Hematopoietic multipotent progenitor cell treated with erythropoietin and hydrocortisone succinate and interleukin-3 and kit ligand, for 17 days (in vitro differentiated cells): ENCODE results near the gene GPR176.

ENCODE experiments used
- DNase-seq: peaks from one replicate; pipeline ENCODE4 v3.0.0-alpha.2; 2015; ENCODE audit warnings: low spot score

GPR176 gene

DNA sequence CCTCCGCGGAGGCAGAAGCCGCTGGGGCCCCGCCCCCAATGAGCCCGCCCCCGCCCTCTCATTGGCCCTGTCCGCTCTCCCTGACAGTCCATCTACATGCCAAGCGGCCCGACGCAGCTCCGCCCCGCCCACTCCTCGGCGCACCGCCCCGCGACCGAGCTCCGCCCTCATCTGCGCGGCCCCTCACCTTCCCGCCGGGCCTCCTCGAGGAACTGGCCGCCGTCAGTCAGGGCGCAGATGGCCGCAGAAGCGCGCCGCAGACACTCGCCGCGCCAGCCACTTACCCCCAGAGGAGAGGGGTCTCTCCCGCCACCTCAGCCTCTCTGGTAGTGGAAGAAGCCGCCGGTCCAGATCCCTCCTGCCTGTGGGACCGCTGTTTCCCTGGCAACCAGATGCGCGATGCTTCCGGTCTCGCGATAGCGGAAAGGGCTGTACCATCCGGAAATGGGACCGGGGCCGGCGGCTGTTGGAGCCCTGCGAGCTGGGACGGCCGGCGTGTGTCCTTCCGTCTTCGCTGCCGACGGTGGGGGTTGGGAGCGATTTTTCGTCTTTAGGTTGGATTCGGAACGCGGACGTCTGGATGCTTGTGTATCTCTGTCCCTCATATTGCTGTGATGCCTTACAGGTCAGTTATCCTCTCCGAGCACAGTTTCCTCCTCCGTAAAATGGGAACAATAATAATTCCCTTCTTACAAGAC, 137.5 kb downstream of the GPR176 start, which contains the start of gene FSIP1:
Gene FSIP1 (minus strand): TSS at position 401 of the 698 bp plus-strand sequence. CDS start 6,317 bp downstream, outside the sequence.
- DNase-seq, result peak; percentile 94

DNA sequence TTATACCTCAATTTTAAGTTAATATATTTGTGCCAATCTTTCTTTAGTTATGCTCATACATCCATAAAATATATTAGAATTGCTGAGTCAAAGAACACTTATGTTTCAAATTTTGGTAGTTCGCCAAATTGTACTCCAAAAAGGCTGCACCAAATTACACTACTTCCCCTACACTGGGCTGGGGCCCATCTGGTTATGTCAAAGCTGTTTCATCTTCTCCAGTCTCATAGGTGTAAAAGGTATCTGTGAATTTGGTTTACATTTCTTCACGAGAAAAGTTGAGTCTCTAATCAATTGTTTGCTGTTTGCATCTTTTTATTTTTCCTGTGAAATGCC, 138.1 kb downstream of the GPR176 start:
- no peak for DNase-seq

- DNase-seq, result no peak
Measured at GRCh38 chr15:39781147-39781966, 138.7 kb downstream of the GPR176 start.

GRCh38 chr15:39778021-39778420, 142.0 kb downstream of the GPR176 start:
- DNase-seq, result no peak

DNA sequence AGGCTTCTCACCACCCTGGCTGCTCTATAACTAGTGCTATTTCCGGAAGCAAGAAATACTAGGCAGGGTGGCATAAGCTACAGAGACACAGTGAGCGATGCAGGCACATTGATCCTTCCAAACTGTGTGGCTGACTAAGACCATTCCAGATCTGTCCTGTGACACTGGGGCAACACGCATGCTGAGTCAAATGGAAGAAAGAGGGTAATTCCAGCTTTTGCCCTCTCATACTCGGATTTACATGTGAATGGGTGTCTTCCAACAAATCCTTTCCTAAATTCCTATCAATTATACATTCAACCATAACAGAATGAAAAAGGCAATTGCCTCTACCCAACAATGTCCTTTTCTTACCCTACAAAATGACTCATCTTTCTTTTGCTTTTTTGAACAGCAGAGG, 142.6 kb downstream of the GPR176 start:
- no peak for DNase-seq

DNA sequence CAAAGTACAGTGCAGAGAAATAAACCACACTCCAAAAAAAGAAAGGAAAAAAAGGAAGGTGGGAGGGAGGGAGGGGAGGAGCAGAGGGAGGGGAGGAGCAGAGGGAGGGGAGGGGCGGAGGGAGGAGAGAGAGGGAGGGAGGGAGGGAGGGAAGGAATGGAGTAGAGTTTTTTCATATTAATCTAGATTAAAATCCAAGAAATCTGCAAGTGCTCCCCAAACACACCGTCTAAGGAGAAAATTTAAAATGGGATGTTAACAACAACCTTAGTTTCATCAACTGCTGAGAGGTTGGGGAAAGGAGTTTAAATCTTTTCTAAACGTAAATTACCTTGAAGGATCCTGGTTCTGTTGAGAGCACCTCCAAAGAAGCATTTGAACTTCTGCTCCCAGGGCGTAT, 144.0 kb downstream of the GPR176 start:
- no peak for DNase-seq

DNA sequence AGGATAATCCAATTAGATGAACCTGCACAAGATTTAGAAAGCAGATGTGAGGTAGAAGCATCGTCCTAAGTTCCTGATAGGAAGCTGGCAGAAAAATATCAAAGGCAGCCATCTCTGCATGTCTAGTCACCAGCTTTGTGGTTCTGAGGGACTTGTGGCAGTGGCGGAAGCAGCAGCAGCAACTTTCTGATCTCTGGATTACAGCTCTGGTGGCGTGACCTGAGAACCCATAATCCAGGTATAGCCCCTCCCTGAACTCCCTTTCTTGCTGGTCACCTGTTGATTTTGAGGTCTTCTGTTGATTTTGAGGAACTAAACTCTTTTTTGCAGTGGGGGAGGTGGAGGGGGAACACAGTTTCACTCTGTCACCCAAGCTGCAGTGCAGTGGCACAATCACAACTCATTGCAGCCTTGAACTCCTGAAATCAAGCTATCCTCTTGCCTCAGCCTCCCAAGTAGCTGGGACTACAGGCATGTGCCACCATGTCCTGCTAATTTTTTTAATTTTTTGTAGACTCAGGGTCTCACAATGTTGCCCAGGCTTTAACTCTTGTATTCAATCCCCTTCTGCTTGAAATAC, 145.3 kb downstream of the GPR176 start:
- DNase-seq, result no peak

- no peak for DNase-seq
Measured at GRCh38 chr15:39770748-39771689, 149.0 kb downstream of the GPR176 start.

- no peak for DNase-seq
Measured at GRCh38 chr15:39767921-39768320, 152.1 kb downstream of the GPR176 start.

DNA sequence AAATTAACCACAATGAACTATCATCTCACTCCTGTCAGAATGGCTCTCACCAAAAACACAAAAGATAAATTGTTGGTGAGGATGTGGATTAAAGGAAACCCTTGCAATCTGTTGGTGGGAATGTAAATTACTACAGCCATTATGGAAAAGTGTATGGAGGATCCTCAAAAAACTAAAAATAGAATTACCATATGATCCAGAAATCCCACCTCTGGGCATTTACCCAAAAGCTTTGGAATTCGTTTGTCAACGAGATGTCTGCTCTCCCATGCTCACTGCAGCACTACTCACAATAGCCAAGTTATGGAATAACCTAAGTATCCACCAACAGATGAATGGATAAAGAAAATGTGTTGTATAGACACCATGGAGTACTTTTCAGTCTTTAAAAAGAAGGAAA, 159.1 kb downstream of the GPR176 start:
- no peak for DNase-seq

- DNase-seq, result peak; percentile 72
Measured at GRCh38 chr15:39756806-39757522, 163.1 kb downstream of the GPR176 start.

GRCh38 chr15:39752991-39753390, 167.1 kb downstream of the GPR176 start:
- no peak for DNase-seq

- DNase-seq, result no peak
Measured at GRCh38 chr15:39752246-39752645, 167.8 kb downstream of the GPR176 start.
